K562 (cell line): Measurements from ENCODE around the gene POLD1. TPM values are rescaled to one million over a fixed set of nuclear protein-coding genes. Genes with fewer than 3 reads are reported as not detected.
A peak's percentile ranks its signal among the peaks of the same experiment; 100 is the strongest.

ENCODE experiments used
- BCOR ChIP-seq: fragments of 450-650 bp; IDR thresholded peaks from 2 replicates; pipeline ENCODE4 v1.6.1; 2016
- CREBBP ChIP-seq: IDR thresholded peaks from one replicate; pipeline ENCODE4 v1.6.1; 2012; ENCODE audit warnings: low read depth, mild to moderate bottlenecking, control low read depth, inconsistent platforms, low read length
- FOXK2 ChIP-seq, 2 experiments: fragments of 450-650 bp; IDR thresholded peaks in 1 of 2; conservative IDR thresholded peaks in 1 of 2; 2 replicates each; pipeline ENCODE4 v1.6.1; 2016; ENCODE audit warnings: low read depth in 2 of 2, mild to moderate bottlenecking in 1 of 2
- KAT7 ChIP-seq: sonication (generic); formaldehyde crosslinking; IDR thresholded peaks from 2 replicates; pipeline ENCODE4 v1.8.0; 2022; ENCODE audit warnings: missing genetic modification reagents, mild to moderate bottlenecking, borderline replicate concordance
- MEIS2 ChIP-seq: fragments of 450-650 bp; IDR thresholded peaks from 2 replicates; pipeline ENCODE4 v1.6.1; 2014; ENCODE audit warnings: mild to moderate bottlenecking; ENCODE audit not compliant: partially characterized antibody
- NKRF ChIP-seq: fragments of 450-650 bp; IDR thresholded peaks from 2 replicates; pipeline ENCODE4 v1.6.1; 2016; ENCODE audit warnings: borderline replicate concordance
- NR3C1 ChIP-seq: sonication (generic); formaldehyde crosslinking; IDR thresholded peaks from 2 replicates; pipeline ENCODE4 v1.8.1; 2022; ENCODE audit warnings: missing genetic modification reagents
- RBM34 ChIP-seq: fragments of 200-400 bp; formaldehyde crosslinking; IDR thresholded peaks from 2 replicates; pipeline ENCODE4 v1.6.1; 2018; ENCODE audit warnings: low read length, borderline replicate concordance; ENCODE audit not compliant: insufficient read depth
- TFAM ChIP-seq: fragments of 250-450 bp; sonication (Bioruptor Pico); conservative IDR thresholded peaks from 2 replicates; pipeline ENCODE4 v1.5.0; 2021; ENCODE audit warnings: mild to moderate bottlenecking, moderate library complexity
- U2AF1 ChIP-seq: fragments of 200-400 bp; formaldehyde crosslinking; optimal IDR thresholded peaks from 2 replicates; pipeline ENCODE3; 2017; ENCODE audit warnings: mild to moderate bottlenecking, low read depth, low read length, moderate library complexity
- ZC3H11A ChIP-seq: IDR thresholded peaks from 2 replicates; pipeline ENCODE4 v1.6.1; 2012; ENCODE audit warnings: low read depth, low read length, improper control_type of control experiment
- ZNF121 ChIP-seq: sonication (generic); formaldehyde crosslinking; conservative IDR thresholded peaks from 2 replicates; pipeline ENCODE4 v1.8.0; 2022; ENCODE audit warnings: missing genetic modification reagents
- ZNF174 ChIP-seq: fragments of 250-450 bp; sonication (Bioruptor Pico); IDR thresholded peaks from 2 replicates; pipeline ENCODE4 v1.4.0; 2020; ENCODE audit warnings: mild to moderate bottlenecking
- ZNF24 ChIP-seq: fragments of 450-650 bp; IDR thresholded peaks from 2 replicates; pipeline ENCODE4 v1.6.1; 2016
- polyA plus RNA-seq, 8 experiments: library from polyadenylated mRNA; depleted of rRNA in 4 of 8; stranded (reverse) in 5 of 8; unstranded in 3 of 8; fragments of >200 nt; fragmentation: Nextera tagmentation in 2 of 8; fragmentation: Illumina TruSeq in 1 of 8; extraction: Ambion mirVana in 2 of 8; extraction: Trizol in 1 of 8; gene quantifications; 2 replicates each; pipeline versions ENCODE4 v1.2.1 to v1.2.3, GENCODE V29; 2011 to 2014; ENCODE audit warnings: inconsistent platforms in 1 of 8, missing spikeins in 1 of 8
- total RNA-seq, 7 experiments: library from RNA; depleted of rRNA in 6 of 7; stranded (reverse); fragments of >200 nt in 6 of 7; fragmentation: Illumina TruSeq in 2 of 7; extraction: Trizol in 2 of 7; gene quantifications; 2 replicates each; pipeline versions ENCODE4 v1.2.1 to v1.2.3, GENCODE V29; 2011 to 2021; ENCODE audit warnings: low replicate concordance in 1 of 7
- TF ChIP-seq, protein P1 (sequence below), 2 experiments: fragments of 200-800 bp in 1 of 2; sonication (Bioruptor generic) in 1 of 2; sonication (generic) in 1 of 2; formaldehyde crosslinking in 1 of 2; IDR thresholded peaks in 1 of 2; conservative IDR thresholded peaks in 1 of 2; 2 replicates each; pipeline versions ENCODE4 v1.5.0 to v1.6.1; 2016 to 2020; ENCODE audit warnings: missing compliant biosample characterization in 1 of 2, missing genetic modification characterization in 1 of 2, missing genetic modification reagents in 1 of 2

POLD1 gene
- total and polyA plus RNA-seq, 9 of the 15 experiments (the other 6 are each of a cell fraction or from before 2014, with no cell fraction given), result 1.3 to 312 (median 47.8) TPM

GRCh38 chr19:50358483-50359327, 25.4 kb upstream of the POLD1 start (continued):
- TF ChIP-seq MEIS2 (peak; percentile 93), RBM34 (no peak), ZC3H11A (0 out of 2 replicates have a peak, but pooled peaks have one; percentile 40), U2AF1 (no peak), FOXK2 (conservative IDR thresholded peaks at IDR 0.05 in 1 of 2, IDR thresholded peaks at IDR 0.05 in 1 of 2; ENCODE audit: low read depth in 2 of 2) (peak in 1 of 2 experiments; percentile 61; a peak in 3 of 4 replicates), TFAM (CRISPR knock-in tag) (no peak), ZNF121 (no peak), CREBBP (no peak), ZNF174 (no peak), NKRF (no peak), NR3C1 (no peak), BCOR (peak; percentile 63; the same call in 1 of the 2 replicates), ZNF24 (no peak), KAT7 (CRISPR knock-in tag) (peak; percentile 96; the same call in 1 of the 2 replicates)
- TF ChIP-seq, protein P1, sequence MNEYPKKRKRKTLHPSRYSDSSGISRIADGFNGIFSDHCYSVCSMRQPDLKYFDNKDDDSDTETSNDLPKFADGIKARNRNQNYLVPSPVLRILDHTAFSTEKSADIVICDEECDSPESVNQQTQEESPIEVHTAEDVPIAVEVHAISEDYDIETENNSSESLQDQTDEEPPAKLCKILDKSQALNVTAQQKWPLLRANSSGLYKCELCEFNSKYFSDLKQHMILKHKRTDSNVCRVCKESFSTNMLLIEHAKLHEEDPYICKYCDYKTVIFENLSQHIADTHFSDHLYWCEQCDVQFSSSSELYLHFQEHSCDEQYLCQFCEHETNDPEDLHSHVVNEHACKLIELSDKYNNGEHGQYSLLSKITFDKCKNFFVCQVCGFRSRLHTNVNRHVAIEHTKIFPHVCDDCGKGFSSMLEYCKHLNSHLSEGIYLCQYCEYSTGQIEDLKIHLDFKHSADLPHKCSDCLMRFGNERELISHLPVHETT (CRISPR knock-in tag; conservative IDR thresholded peaks at IDR 0.05 in 1 of 2, IDR thresholded peaks at IDR 0.05 in 1 of 2), result no peak; a peak in 2 of 4 replicates
